22Rv1 (cell line): ENCODE results near the gene IRAK2.

ENCODE experiments used
- CTCF ChIP-seq: fragments of 450-650 bp; IDR thresholded peaks from 2 replicates; pipeline ENCODE4 v1.5.1; 2017; ENCODE audit warnings: mild to moderate bottlenecking
- ZFX ChIP-seq: fragments of 450-650 bp; IDR thresholded peaks from 2 replicates; pipeline ENCODE4 v1.6.1; 2017; ENCODE audit warnings: antibody characterized with exemption, borderline replicate concordance

GRCh38 chr3:10255835-10256234, 91.1 kb downstream of the IRAK2 start:
- TF ChIP-seq CTCF (no peak), ZFX (no peak)
